Measurements from ENCODE around the gene TMEM140. TPM values are rescaled to one million over a fixed set of nuclear protein-coding genes. Genes with fewer than 3 reads are reported as not detected.
A peak's percentile ranks its signal among the peaks of the same experiment; 100 is the strongest.

Gene TMEM140
- total and polyA plus RNA-seq, 9 of the 15 experiments (the other 6 are each of a cell fraction or from before 2014, with no cell fraction given): 0.03 to 0.82 (median 0.23) TPM

DNA sequence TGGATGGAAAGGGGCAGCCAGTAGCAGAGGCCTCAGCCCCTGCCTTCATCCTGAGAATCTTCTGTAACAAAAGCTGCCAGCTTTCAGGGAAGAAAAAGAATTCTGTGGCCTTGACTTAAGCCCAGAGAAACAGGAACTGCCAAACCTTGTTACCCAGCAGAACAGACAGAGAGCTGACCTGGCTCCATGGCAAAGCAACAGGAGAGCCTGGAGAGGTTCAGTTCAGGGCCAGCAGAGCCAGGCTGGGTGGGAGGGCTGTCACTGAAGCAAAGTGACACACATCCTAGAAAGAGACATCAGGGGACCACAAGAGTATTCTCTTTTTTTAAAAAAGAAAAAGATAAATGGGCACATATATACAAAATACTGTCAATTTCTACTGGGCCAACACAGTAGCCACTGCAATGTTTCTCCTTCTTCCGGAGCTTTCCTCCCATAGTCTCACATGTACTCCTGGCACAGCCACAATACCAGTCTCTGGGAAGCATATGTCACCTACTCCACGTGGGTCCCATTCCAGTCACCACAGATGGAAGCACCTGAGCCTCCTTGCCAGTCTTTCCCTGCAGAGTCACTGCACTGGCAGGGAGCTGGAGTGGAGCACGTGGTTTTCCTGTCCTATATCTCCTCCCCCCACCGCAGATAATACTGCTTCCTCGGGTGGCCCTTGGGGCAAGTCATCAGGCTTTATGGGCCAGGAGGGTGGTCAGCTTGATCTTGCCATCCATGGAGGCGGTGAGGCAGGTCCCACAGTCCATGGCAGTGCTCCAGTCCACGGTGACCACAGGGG lies 37.8 kb downstream of the TMEM140 start:
- H3K79me2 ChIP-seq (ENCODE audit: control insufficient read depth, insufficient read depth, low read length): no peaks in the 10 kb centered on the region
- intact Hi-C loops (cut with micrococcal nuclease): no loop called here
- no peak overlapping the region for H3K4me2 ChIP-seq (ENCODE audit: insufficient read depth, low read length)
- in situ Hi-C loops (cut with MboI): no loop called here
- TF ChIP-seq, protein P1, sequence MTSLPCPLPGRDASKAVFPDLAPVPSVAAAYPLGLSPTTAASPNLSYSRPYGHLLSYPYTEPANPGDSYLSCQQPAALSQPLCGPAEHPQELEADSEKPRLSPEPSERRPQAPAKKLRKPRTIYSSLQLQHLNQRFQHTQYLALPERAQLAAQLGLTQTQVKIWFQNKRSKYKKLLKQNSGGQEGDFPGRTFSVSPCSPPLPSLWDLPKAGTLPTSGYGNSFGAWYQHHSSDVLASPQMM (CRISPR knock-in tag; IDR thresholded peaks at IDR 0.05): no peak
- TF ChIP-seq SRF (CRISPR knock-in tag; IDR thresholded peaks at IDR 0.05): no peak
- no peak for TF ChIP-seq ZNF165 (CRISPR knock-in tag; IDR thresholded peaks at IDR 0.05; ENCODE audit: borderline replicate concordance)
- TF ChIP-seq, protein P2, sequence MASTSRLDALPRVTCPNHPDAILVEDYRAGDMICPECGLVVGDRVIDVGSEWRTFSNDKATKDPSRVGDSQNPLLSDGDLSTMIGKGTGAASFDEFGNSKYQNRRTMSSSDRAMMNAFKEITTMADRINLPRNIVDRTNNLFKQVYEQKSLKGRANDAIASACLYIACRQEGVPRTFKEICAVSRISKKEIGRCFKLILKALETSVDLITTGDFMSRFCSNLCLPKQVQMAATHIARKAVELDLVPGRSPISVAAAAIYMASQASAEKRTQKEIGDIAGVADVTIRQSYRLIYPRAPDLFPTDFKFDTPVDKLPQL (IDR thresholded peaks at IDR 0.05; ENCODE audit: extremely low read depth, insufficient read length): no peak
- TF ChIP-seq POLR3A (IDR thresholded peaks at IDR 0.05; ENCODE audit: borderline replicate concordance, extremely low read depth, insufficient read depth, insufficient read length): no peak
- no peak for TF ChIP-seq SMAD3 (CRISPR knock-in tag; conservative IDR thresholded peaks at IDR 0.05)
- no peak for TF ChIP-seq FIP1L1 (IDR thresholded peaks at IDR 0.05; ENCODE audit: low read depth, low read length, poor library complexity, severe bottlenecking)
- TF ChIP-seq RAD21 (CRISPR knock-in tag; conservative IDR thresholded peaks at IDR 0.05 in 1 of 2, IDR thresholded peaks at IDR 0.05 in 1 of 2): no peak
- TF ChIP-seq, protein P3, sequence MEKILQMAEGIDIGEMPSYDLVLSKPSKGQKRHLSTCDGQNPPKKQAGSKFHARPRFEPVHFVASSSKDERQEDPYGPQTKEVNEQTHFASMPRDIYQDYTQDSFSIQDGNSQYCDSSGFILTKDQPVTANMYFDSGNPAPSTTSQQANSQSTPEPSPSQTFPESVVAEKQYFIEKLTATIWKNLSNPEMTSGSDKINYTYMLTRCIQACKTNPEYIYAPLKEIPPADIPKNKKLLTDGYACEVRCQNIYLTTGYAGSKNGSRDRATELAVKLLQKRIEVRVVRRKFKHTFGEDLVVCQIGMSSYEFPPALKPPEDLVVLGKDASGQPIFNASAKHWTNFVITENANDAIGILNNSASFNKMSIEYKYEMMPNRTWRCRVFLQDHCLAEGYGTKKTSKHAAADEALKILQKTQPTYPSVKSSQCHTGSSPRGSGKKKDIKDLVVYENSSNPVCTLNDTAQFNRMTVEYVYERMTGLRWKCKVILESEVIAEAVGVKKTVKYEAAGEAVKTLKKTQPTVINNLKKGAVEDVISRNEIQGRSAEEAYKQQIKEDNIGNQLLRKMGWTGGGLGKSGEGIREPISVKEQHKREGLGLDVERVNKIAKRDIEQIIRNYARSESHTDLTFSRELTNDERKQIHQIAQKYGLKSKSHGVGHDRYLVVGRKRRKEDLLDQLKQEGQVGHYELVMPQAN (IDR thresholded peaks at IDR 0.05; ENCODE audit: borderline replicate concordance): no peak
- TF ChIP-seq ETV1 (tag; conservative IDR thresholded peaks at IDR 0.05; ENCODE audit: low read depth): no peak
- no peaks in the 10 kb centered on the region for H3K9me1 ChIP-seq (ENCODE audit: control insufficient read depth, insufficient read depth, low read length)
- ChIA-PET CTCF (ENCODE audit: low intra/inter-chr PET ratio) (no interaction called here), POLR2A (interaction anchor here (1.4 kb wide), 1 partner anchor 11 kb away, joined by 4 read pairs; no protein-coding TSS in a partner anchor)
- peak overlapping the region in 1 of 2 experiments; percentile 73; a peak in 2 of 4 replicates for H3K9ac ChIP-seq (ENCODE audit: insufficient read depth in 1 of 2, low read depth in 2 of 2, low read length in 2 of 2)
- H3K9me3 ChIP-seq (replicated peaks; ENCODE audit: control insufficient read depth, insufficient read depth, low read depth, low read length): peaks cover 16% of the 10 kb centered on the region
- no peak for FAIRE-seq
- no TSS peak for BruUV-seq (replicated peaks)
- no peak for DNase-seq (ENCODE audit: extremely low read depth in 1 of 4, low spot score in 3 of 4)
- ATAC-seq: no peak
- WGBS (ENCODE audit: insufficient coverage, low coverage, missing lambda C conversion rate): 50% methylated on average over 7 of the region's 7 CpGs
- no peaks in the 10 kb centered on the region for H3K27me3 ChIP-seq (ENCODE audit: control insufficient read depth in 2 of 2, insufficient read depth in 2 of 2, low read length in 2 of 2)
- H3K27ac ChIP-seq (ENCODE audit: extremely low read depth, low read depth, low read length): no peak overlapping the region
- no peaks in the 10 kb centered on the region for H4K20me1 ChIP-seq (replicated peaks; ENCODE audit: control insufficient read depth, insufficient read depth, low read length)
- H2AFZ ChIP-seq (ENCODE audit: low read depth, low read length): no peak overlapping the region
- no peak overlapping the region for H3K4me3 ChIP-seq
- H3K36me3 ChIP-seq (ENCODE audit: control insufficient read depth, insufficient read depth, low read length): peaks cover 19% of the 10 kb centered on the region; the same call in 2 of the 3 replicates
- peaks cover 6 to 10% of the 10 kb centered on the region in 2 experiments; a peak in 4 of 5 replicates for H3K4me1 ChIP-seq (replicated peaks in 1 of 2; ENCODE audit: control insufficient read depth in 2 of 2, insufficient read depth in 2 of 2, low read length in 2 of 2)

All from K562 (cell line).